Testis (tissue), 3 donors: ENCODE results near the gene DIS3L2. TPM values are rescaled to one million over a fixed set of nuclear protein-coding genes. Genes with fewer than 3 reads are reported as not detected.

Experiments used
- DNase-seq: peaks from one replicate; pipeline ENCODE4 v3.0.0-alpha.2; 2019
- H3K27ac ChIP-seq, 2 donors: fragments of 200-600 bp; sonication (generic); one replicate each; pipeline ENCODE4 v1.5.1; 2019
- H3K27me3 ChIP-seq: fragments of 200-600 bp; sonication (generic); one replicate; pipeline ENCODE4 v1.5.1; 2019
- H3K36me3 ChIP-seq: fragments of 200-600 bp; sonication (generic); one replicate; pipeline ENCODE4 v1.5.1; 2017; ENCODE audit warnings: low read depth; ENCODE audit errors: missing control alignments
- H3K4me1 ChIP-seq: fragments of 200-600 bp; sonication (generic); one replicate; pipeline ENCODE4 v1.5.1; 2019
- H3K4me3 ChIP-seq, 2 donors: fragments of 200-600 bp; sonication (generic); one replicate each; pipeline ENCODE4 v1.5.1; 2017 to 2019
- H3K9me3 ChIP-seq: fragments of 200-600 bp; sonication (generic); one replicate; pipeline ENCODE4 v1.5.1; 2017
- CTCF ChIP-seq, 3 experiments: fragments of 450-650 bp in 2 of 3; fragments of 200-600 bp in 1 of 3; sonication (generic) in 1 of 3; IDR thresholded peaks; one replicate each; pipeline ENCODE4 v1.5.1; 2016 to 2019; ENCODE audit warnings: antibody characterized with exemption in 3 of 3, mild to moderate bottlenecking in 2 of 3, moderate library complexity in 1 of 3
- POLR2A ChIP-seq: fragments of 450-650 bp; IDR thresholded peaks from one replicate; pipeline ENCODE4 v1.6.1; 2017; ENCODE audit warnings: antibody characterized with exemption, mild to moderate bottlenecking, moderate library complexity
- WGBS, 2 donors: methylation state at CpG; one replicate each; pipeline ENCODE4 v1.1.5; 2018; 5-methylcytosine and 5-hydroxymethylcytosine counted together
- intact Hi-C: fragments of 100-400 bp; cut with DNase I; formaldehyde crosslinking; loops from one replicate; pipeline ENCODE4 v1.15.1; 2023; ENCODE audit warnings: low total_unique reads
- polyA plus RNA-seq: library from polyadenylated mRNA; stranded (reverse); fragments of 350-450 nt; fragmentation: Illumina TruSeq; extraction: RNeasy Lipid Tissue Mini Kit (QIAGEN cat#74804); gene quantifications from one replicate; pipeline ENCODE4 v1.2.3, GENCODE V29; 2014; ENCODE audit warnings: low read depth, low replicate concordance; ENCODE audit not compliant: insufficient read depth
- total RNA-seq, 2 donors: library from RNA; depleted of rRNA; stranded (reverse); fragments of >200 nt; gene quantifications; one replicate each; pipeline ENCODE4 v1.2.3, GENCODE V29; 2016

DIS3L2 gene
- total and polyA plus RNA-seq, 3 donors from 2014 or later, result 32.5 to 80.7 (median 70.4) TPM

GRCh38 chr2:232342635-232343565 is 381.4 kb downstream of the DIS3L2 start:
- Histone ChIP-seq H3K27me3 (no peaks in the 10 kb centered on the region), H3K27ac (no peak overlapping the region), H3K4me3 (no peak overlapping the region), H3K9me3 (no peaks in the 10 kb centered on the region), H3K4me1 (no peaks in the 10 kb centered on the region), H3K36me3 (no peaks in the 10 kb centered on the region)
- TF ChIP-seq CTCF (IDR thresholded peaks at IDR 0.05) (no peak), POLR2A (no peak)
- intact Hi-C loops, result no loop called here
- WGBS, 2 donors, result 78 to 80% methylated on average over 16 to 19 of the region's 19 CpGs
- no peak for DNase-seq

- 76 to 83% methylated on average over 6 of the region's 6 CpGs for whole genome bisulfite sequencing, 2 donors
- no peak for DNase-seq
- H3K36me3 ChIP-seq, result no peaks in the 10 kb centered on the region
- no peak for TF ChIP-seq CTCF (IDR thresholded peaks at IDR 0.05)
- TF ChIP-seq POLR2A, result no peak
- no peak overlapping the region for H3K27ac ChIP-seq
- intact Hi-C loops, result no loop called here
- H3K4me1 ChIP-seq, result no peaks in the 10 kb centered on the region
- no peaks in the 10 kb centered on the region for H3K9me3 ChIP-seq
- no peak overlapping the region for H3K4me3 ChIP-seq
- H3K27me3 ChIP-seq, result no peaks in the 10 kb centered on the region
Measured at GRCh38 chr2:232343821-232344220, 382.3 kb downstream of the DIS3L2 start.

- no peak for DNase-seq
- intact Hi-C loops, result no loop called here
- H3K4me3 ChIP-seq, result no peak overlapping the region
- no peaks in the 10 kb centered on the region for H3K36me3 ChIP-seq
- H3K27me3 ChIP-seq, result no peaks in the 10 kb centered on the region
- no peak for TF ChIP-seq CTCF (IDR thresholded peaks at IDR 0.05)
- no peak for TF ChIP-seq POLR2A
- no peaks in the 10 kb centered on the region for H3K9me3 ChIP-seq
- 94 to 97% methylated on average over 2 to 8 of the region's 8 CpGs for WGBS, 2 donors
- no peaks in the 10 kb centered on the region for H3K4me1 ChIP-seq
- no peak overlapping the region for H3K27ac ChIP-seq
Measured at GRCh38 chr2:232345251-232345650, 383.7 kb downstream of the DIS3L2 start.

GRCh38 chr2:232347369-232347768 is 385.9 kb downstream of the DIS3L2 start:
- Histone ChIP-seq H3K27me3 (no peaks in the 10 kb centered on the region), H3K9me3 (no peaks in the 10 kb centered on the region), H3K36me3 (no peaks in the 10 kb centered on the region), H3K27ac (no peak overlapping the region), H3K4me3 (no peak overlapping the region), H3K4me1 (peaks cover 7% of the 10 kb centered on the region)
- TF ChIP-seq POLR2A (no peak), CTCF (IDR thresholded peaks at IDR 0.05) (no peak)
- intact Hi-C loops, result no loop called here
- WGBS, 2 donors, result 88 to 93% methylated on average over 6 of the region's 6 CpGs
- no peak for DNase-seq
